ENCODE measurements around the gene ALPL.
A peak's percentile ranks its signal among the peaks of the same experiment; 100 is the strongest.

The ALPL gene

GRCh38 chr1:21594501-21594900 is 85.3 kb downstream of the ALPL start:
- in situ Hi-C loops (cut with HindIII; ENCODE audit: low sequenced_read_pairs) = no loop called here
- no peak for DNase-seq (ENCODE audit: low read depth, low spot score)
- no peak for TF ChIP-seq CTCF (IDR thresholded peaks at IDR 0.05; ENCODE audit: low read depth, low read length)
- H3K4me3 ChIP-seq (ENCODE audit: low read depth, low read length) = no peak overlapping the region

DNA sequence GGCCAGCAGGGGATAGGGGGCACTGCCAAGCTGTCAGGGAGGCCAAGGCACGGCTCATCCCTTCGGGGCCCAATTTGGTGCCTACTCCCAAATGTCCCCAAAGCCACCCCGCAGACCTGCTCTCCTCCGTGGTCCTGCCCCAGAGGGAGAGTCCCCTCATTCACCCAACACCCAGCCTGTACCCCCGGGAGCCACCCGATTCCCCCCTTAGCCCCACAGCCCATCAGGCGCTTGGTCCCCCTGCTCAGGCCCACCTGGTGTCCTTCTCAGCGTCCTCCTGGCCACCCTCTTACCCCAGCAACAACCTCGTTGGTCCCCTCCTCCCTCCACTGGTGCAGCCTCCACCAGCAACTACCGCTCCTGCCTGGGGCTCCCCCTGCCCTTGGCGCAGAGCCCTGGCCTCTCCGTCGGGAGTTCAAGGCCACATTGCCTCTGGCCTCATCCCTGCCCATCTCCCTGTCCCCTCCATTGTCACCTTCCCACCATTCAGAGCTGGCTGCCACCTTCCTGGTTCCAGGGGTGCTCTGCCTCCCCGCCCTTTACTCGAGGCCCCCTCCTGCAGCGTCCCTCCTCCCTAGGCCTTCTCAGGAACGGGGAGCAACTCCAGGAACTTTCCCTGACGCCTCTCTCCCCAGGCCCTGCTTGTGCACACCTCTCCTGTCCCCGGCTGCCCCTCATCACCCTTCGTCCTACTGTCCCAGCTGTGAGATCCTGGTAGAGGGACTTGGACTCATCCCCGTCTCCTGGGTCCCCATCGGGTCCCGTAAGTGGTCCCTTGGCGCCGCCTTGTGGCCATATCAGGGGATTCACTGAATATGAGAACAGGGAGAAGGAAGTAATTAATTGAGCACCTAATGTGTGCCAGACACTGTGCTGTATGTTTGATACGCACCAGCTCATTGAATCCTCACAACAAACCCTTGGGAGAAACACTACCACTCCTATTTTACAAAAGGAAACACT is 86.0 kb downstream of the ALPL start:
- no peak overlapping the region for H3K4me3 ChIP-seq (ENCODE audit: low read depth, low read length)
- TF ChIP-seq CTCF (IDR thresholded peaks at IDR 0.05; ENCODE audit: low read depth, low read length) = peak; percentile 79
- DNase-seq (ENCODE audit: low read depth, low spot score) = peak; percentile 47
- in situ Hi-C loops (cut with HindIII; ENCODE audit: low sequenced_read_pairs) = no loop called here

DNA sequence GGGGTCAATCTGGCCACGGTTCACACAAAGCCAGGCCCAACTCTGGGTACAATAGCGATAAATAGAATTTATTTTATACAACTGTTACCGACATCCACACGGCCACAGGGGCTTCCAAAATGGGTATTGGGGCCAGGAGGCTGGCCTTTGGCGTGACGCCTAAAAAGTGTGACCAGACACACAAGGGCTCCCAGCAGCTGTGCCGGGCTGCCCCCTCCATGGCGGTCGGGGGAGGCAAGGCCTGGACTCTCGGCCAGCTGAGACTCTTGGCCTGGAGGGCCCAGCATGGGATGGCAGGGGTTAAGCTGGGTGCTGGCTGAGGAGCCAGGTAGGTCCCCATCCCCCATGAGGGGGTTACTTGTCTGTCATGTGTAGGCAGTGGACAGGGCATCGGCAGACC is 87.0 kb downstream of the ALPL start:
- no peak overlapping the region for H3K4me3 ChIP-seq (ENCODE audit: low read depth, low read length)
- in situ Hi-C loops (cut with HindIII; ENCODE audit: low sequenced_read_pairs) = no loop called here
- no peak for DNase-seq (ENCODE audit: low read depth, low spot score)
- TF ChIP-seq CTCF (IDR thresholded peaks at IDR 0.05; ENCODE audit: low read depth, low read length) = no peak

- H3K4me3 ChIP-seq (ENCODE audit: low read depth, low read length) = no peak overlapping the region
- in situ Hi-C loops (cut with HindIII; ENCODE audit: low sequenced_read_pairs) = no loop called here
Observed at GRCh38 chr1:21596628-21597027, 87.4 kb downstream of the ALPL start.

GRCh38 chr1:21597753-21598152 is 88.5 kb downstream of the ALPL start:
- no peak for TF ChIP-seq CTCF (IDR thresholded peaks at IDR 0.05; ENCODE audit: low read depth, low read length)
- H3K4me3 ChIP-seq (ENCODE audit: low read depth, low read length) = no peak overlapping the region
- in situ Hi-C loops (cut with HindIII; ENCODE audit: low sequenced_read_pairs) = no loop called here
- no peak for DNase-seq (ENCODE audit: low read depth, low spot score)

More at GRCh38 chr1:21596628-21597027, 87.4 kb downstream of the ALPL start:
- DNase-seq (ENCODE audit: low read depth, low spot score) = no peak
- no peak for TF ChIP-seq CTCF (IDR thresholded peaks at IDR 0.05; ENCODE audit: low read depth, low read length)

GRCh38 chr1:21598417-21598816 is 89.2 kb downstream of the ALPL start:
- in situ Hi-C loops (cut with HindIII; ENCODE audit: low sequenced_read_pairs) = no loop called here
- no peak overlapping the region for H3K4me3 ChIP-seq (ENCODE audit: low read depth, low read length)
- no peak for DNase-seq (ENCODE audit: low read depth, low spot score)
- TF ChIP-seq CTCF (IDR thresholded peaks at IDR 0.05; ENCODE audit: low read depth, low read length) = no peak
